Measurements from ENCODE around the gene PIEZO1.

DNA sequence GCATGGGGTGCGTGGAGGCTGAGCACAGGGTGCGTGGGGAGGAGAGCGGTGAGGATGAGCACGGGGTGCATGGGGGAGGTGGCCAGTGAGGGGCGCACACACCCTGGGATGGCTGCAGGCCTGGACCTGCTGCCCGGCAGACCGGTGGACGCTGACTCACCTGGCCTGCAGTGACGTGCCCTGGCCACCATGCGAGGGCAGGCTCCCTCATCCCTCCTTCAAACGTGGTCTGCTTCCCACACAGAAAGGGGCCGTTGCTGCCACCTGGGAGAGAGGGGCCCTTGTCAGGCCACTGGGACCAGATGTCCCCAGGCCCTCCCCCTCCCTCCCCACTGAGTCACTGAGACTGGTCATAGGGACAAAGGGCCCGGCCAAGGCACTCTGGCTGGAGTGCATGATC is 46.8 kb upstream of the PIEZO1 start:
- TF ChIP-seq POLR2A (IDR thresholded peaks at IDR 0.05), result no peak
- TF ChIP-seq, protein P1, sequence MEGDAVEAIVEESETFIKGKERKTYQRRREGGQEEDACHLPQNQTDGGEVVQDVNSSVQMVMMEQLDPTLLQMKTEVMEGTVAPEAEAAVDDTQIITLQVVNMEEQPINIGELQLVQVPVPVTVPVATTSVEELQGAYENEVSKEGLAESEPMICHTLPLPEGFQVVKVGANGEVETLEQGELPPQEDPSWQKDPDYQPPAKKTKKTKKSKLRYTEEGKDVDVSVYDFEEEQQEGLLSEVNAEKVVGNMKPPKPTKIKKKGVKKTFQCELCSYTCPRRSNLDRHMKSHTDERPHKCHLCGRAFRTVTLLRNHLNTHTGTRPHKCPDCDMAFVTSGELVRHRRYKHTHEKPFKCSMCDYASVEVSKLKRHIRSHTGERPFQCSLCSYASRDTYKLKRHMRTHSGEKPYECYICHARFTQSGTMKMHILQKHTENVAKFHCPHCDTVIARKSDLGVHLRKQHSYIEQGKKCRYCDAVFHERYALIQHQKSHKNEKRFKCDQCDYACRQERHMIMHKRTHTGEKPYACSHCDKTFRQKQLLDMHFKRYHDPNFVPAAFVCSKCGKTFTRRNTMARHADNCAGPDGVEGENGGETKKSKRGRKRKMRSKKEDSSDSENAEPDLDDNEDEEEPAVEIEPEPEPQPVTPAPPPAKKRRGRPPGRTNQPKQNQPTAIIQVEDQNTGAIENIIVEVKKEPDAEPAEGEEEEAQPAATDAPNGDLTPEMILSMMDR (IDR thresholded peaks at IDR 0.05), result no peak
- TF ChIP-seq POLR2AphosphoS5 (IDR thresholded peaks at IDR 0.05), result peak in 1 of 4 donors; percentile 9
